ENCODE data around the gene ZNF212.
"Not testable (repeated sequence)": the region's sequence is repeated elsewhere in the genome, so short reads cannot be mapped to it uniquely, and the experiment has no call there.

Gene ZNF212

DNA sequence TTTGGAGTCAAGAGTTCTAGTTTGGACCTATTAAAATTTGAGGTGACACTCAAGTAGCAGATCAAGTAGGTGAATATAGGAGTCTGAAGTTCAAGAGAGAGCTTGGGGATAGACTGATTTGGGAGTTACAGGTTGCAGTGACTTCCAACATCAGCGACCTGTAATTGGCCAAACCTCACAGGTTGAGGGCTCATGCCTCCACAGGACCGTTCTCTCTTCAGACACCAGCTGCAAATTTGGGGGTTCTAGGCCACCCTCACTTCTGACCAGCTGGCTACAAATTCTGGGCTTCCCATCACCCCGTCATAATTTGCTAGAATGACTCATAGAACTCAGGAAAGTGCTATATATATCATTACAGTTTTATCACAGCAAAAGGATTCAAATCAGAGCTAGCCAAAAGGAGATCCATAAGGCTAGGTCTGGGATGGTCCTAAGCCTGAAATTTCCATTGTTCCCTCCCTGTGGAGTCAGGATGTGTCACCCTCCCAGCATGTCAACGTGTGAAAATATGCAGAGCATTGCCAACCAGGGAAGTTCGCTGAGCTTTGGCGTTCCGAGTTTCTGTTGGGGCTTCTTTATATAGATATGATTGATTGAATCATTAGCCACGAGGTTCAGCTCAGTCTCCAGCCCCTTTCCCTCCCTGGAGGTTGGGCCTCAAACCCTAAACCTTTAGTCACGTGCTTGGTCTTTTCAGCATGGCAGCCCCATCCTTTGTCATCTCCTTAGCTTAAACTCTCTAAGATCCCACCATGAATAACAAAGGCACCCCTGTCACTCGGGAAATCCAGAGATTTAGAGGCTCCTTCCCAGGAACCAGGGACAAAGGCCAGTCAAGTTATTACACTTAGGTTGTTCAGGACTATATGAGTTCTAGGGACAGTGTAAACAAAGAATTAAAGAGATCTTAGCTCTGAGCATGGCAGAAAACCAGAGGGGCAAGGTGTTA lies 20.7 kb upstream of the ZNF212 start:
- no peak for DNase-seq (ENCODE audit: low spot score)

DNA sequence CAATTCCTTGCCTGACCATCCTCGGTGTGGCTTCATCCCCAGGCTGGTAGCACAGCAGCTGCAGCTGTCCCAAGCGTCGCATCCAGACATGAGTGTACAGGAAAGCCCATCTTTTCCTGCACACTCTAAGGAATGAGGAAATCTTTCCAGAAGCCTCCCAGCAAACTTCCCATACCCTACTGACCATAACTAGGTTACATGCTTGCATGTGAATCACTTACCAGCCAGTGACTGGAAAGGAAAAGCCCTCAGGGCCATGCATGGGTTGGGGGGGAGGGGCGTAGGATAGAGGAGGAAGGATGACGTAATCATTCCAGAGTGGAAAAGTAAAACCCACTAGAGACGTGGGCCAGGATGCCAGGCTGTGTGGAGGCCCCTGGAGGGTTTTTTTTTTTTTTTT lies 18.9 kb upstream of the ZNF212 start:
- DNase-seq (ENCODE audit: low spot score), result no peak

DNA sequence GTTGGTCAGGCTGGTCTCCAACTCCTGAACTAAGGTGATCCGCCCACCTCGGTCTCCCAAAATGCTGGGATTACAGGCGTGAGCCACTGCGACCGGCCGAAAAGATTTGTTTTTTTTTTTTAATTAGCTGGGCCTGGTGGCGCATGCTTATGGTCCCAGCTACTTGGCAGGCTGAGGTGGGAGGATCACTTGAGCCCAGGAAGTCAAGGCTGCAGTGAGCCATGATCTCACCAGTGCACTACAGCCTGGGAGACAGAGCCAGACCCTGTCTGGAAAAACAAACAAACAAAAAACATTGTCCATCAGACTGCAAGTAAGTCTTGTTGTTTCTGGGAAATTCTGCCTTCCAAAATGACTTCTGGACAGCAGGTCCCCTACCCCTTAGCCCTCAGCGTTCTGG lies 16.3 kb upstream of the ZNF212 start:
- no peak for DNase-seq (ENCODE audit: low spot score)

DNA sequence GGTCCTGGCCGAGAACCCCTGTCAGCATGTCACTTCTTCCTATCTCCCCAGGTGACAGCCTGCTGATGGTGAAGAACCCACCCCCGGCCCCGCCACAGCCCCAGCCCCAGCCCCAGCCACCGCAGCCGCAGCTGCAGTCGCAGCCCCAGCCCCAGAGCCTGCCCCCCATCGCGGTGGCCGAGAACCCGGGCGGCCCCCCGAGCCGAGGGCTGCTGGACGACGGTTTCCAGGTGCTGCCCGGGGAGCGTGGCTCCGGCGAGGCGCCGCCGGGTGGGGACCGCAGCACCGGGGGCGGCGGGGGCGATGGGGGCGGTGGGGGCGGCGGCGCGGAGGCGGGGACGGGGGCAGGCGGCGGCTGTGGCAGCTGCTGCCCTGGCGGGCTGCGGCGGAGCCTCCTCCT lies 15.7 kb upstream of the ZNF212 start:
- DNase-seq (ENCODE audit: low spot score), result no peak

DNA sequence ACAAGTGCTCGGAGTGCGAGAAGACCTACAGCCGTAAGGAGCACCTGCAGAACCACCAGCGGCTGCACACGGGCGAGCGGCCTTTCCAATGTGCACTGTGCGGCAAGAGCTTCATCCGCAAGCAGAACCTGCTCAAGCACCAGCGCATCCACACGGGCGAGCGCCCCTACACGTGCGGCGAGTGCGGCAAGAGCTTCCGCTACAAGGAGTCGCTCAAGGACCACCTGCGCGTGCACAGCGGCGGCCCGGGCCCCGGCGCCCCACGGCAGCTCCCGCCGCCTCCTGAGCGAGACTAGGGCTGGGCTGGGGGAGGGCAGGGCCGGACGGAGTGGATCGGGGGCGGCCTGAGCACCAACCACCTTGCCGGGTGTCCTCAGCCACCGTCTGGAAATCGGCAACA lies 15.1 kb upstream of the ZNF212 start:
- no peak for DNase-seq (ENCODE audit: low spot score)

DNA sequence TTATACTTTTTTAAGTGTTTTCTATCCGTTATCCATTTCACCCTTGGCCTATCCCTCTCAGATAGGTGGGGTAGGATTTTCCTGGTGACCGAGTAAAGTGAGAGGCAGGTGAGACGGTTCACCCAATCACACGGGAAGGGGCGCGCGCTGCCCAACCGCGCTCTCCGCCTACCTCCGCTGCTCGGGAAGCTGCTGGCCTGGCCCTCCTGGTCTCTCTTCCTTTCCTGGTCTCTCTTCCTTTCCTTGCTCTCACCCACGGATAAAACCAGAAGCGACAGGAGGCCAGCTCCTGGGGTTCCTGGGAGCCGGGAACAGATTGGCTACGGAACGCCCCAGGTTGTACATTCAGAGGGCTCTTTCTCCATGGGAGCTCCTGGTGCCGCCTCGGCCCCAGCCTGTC lies 14.3 kb upstream of the ZNF212 start:
- DNase-seq (ENCODE audit: low spot score), result no peak

DNA sequence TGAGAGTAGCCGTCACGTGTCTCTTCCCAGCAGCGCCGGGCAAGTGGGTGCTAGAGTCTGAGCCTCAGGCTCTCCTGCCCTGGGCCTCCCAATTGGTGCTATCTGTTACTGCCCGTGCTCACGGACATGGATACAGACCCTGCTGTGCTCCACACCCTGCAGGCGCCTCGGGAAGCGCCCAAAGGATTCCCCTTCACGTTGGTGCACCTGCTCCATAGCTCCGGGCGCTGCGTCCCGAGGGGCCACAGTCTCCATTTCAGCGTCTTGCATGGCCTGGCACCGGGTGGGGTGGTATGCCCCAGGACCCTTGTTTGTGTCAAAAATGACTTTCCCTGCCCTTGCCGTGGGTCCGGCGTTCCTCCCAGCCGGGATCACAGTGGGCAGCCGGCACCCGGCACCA lies 13.8 kb upstream of the ZNF212 start:
- DNase-seq (ENCODE audit: low spot score), result no peak

DNA sequence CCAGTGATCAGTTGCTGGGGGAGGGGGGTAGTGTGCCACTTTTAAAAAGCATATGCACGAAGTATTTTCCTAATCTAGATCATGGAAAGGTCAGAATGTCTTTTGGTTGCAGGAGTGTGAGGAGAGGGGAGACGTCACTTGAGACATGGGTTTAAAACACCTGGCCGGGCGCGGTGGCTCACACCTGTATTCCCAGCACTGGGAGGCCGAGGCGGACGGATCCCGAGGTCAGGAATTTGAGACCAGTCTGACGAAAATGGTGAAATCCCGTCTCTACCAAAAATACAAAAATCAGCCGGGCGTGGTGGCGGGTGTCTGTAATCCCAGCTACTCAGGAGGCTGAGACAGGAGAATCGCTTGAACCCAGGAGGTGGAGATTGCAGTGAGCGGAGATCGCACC lies 13.1 kb upstream of the ZNF212 start:
- DNase-seq (ENCODE audit: low spot score), result not testable (repeated sequence)

DNA sequence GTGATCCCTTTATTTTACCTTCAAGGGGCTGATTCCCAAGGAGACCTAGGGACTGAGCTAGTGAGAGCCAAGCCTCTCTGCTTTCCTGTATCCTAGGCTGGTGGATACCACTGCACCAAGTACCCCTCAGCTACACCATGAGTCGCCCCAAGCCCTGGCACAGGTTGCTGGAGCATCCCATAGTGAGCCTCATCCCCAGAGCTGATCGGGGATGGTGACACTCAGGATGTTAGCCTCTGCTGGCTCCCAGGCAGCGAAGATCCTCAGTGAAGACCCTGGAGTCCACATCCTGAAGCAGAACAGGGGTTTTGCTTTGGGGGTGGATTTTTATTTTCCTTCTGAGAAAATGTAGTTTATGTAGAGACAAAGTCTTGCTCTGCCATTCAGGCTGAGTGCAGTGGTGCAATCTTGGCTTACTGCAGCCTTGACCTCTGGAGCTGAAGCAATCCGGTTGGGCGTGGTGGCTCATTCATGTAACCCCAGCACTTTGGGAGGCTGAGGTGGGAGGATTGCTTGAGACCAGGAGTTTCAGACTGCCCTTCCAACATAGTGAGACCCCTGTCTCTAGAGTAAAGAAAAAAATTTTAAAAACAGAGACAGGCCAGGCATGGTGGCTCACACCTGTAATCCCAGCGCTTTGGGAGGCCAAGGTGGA lies 12.5 kb upstream of the ZNF212 start:
- no peak for DNase-seq (ENCODE audit: low spot score)

DNA sequence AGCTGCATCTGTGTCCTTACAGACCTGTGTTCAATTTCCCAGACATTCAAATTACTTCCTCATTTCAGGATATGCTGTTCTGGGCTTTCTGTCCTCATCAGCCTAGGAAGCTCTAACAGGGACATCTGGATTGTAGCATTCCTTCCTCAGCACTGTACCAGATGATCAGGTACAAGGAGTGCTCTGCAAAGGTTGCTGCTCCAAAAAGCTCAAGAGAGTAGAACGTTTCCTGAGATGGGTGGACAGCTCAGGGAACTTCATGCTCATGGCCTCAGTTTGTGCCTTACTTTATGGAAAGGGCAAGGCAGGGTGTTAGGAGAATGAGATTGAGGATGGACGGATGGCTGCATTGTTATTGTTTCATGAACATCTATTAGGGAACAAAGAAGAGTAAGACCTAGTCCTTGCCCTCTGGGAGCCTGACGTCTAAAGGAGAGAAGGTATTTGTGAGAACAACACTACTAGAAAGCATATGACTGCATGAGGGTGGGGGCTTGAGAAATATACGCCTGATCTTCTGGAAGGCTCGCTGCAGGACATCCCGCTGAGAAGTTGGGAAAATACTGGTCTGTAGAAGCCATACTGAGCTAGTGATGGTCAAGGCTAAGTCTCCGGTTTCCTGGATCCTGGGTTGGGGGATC lies 10.5 kb upstream of the ZNF212 start:
- no peak for DNase-seq (ENCODE audit: low spot score)

DNA sequence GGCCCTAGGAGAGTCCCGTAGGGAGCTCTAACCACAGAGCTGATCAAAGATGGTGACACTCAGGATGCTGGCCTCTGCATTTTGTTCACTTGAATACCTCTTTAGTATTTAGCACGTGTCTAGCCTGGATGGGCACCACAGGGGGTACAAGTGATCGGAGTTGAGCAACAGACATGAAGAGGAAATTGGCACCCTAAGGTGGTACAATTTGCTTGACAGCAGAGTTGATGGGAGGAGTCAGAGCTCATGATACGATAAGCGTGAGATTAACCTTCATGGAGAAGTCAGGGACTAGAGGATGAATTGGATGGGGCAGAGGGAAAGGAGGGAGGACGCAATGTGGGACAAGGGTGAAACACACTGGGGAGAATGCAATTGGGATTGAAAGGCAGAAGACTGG lies 9.9 kb upstream of the ZNF212 start:
- DNase-seq (ENCODE audit: low spot score), result no peak

DNA sequence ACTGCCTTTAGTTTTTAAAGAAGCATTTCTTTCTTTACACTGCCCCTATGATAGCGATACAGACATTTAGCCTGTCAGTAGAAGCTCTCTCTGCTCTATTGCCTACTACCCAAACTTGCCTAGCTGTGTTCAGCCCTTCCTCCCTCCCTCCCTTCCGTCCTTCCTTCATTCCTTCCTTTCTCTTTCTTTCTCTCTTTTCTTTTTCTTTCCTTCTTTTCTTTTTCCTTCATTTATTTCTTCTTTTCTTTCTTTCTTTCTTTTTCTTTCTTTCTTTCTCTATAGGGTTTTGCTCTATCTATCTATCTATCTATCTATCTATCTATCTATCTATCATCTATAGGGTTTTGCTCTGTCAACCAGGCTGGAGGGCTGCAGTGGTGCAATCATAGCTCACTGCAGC lies 7.1 kb upstream of the ZNF212 start:
- DNase-seq (ENCODE audit: low spot score), result no peak

DNA sequence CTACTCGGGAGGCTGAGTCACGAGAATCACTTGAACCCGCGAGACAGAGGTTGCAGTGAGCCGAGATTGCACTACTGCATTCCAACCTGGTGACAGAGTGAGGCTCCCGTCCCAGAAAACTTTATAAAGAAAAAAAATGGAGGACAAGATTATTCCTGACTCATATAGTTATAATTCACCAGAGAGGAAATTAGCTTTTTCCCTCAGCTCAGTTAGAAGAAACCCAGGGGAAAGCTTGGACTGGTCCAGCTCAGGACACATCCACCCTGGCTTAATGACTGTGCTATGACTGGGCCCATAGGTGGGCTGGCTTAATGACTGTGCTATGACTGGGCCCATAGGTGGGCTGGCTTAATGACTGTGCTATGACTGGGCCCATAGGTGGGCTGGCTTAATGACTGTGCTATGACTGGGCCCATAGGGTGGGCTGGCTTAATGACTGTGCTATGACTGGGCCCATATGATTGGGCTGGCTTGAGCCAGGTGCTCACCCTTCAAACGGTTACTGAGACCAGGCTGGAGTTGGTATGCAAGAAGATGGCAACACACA lies 5.7 kb upstream of the ZNF212 start:
- not testable (repeated sequence) for DNase-seq (ENCODE audit: low spot score)

DNA sequence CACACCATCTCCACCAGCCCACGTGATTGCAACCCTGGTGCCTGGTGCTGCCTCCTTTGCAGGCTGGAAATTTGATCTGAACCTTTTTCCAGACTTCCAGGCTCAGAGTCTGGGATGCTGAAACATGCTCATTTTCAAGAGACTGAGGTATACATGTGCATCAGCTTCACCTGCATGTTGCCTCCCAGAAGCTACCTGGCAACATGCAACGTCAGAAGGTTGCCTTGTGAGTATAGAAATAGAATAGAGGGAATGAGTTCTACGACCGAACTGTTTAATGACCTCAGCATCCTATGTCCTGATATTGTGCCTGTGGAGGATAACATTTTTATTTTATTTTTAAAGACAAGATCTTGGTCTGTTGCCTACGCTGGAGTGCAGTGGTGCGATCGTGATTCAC lies 1.9 kb upstream of the ZNF212 start:
- DNase-seq (ENCODE audit: low spot score), result no peak

DNA sequence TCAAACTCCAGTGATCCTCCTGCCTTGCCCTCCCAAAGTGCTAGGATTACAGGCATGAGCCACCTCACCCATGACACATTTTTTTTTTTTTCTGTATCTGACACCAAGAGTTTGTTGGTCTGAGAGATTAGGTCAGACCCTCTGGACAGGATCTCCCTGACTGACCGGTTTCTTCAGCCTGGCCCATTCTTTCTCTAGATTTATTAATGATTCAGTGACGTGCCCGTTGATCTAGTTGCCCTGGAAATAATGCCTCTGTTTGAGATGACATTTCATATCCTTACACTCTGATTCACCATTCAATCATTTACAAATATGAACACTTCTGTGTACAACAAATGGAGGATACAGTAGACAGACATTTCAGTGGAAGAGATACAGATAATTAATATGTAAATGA lies 1.4 kb upstream of the ZNF212 start:
- DNase-seq (ENCODE audit: low spot score), result no peak

DNA sequence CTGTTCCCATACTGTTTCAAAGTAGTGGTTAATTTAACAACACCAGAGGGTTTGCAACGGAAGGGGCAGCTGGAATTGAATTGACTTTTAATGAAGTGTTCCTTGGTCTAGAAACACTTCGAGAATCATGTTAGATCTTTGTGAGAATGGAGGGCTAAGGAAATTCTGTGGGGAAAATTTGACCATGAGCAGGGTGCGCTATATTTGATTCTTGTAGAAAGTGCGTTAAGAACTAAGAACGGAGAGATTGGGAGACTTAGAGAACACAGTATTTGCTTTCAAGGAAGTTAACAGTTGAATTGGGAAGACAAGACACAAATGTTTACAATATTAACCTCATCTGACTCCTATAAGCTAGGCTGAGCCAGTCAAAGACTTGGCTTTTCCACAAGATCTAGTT lies 1.2 kb downstream of the ZNF212 start:
- no peak for DNase-seq (ENCODE audit: low spot score)

DNA sequence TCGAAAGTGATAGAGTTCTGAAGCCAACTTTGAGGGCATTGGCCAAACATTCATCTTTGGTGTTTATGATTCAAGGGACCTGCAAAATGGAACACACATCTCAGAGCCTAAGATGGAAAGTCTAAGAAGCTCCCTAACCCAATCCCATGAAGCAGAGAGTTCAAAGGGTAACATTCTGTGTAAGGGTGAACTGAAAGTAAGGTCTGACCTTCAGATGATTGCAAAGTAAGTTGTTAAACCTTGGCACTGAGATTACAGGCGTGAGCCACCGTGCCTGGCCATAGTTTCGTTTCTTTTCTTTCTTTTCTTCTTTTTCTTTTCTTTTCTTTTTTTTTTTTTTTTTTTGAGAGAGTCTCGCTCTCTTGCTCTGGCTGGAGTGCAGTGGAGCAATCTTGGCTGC lies 2.2 kb downstream of the ZNF212 start:
- DNase-seq (ENCODE audit: low spot score), result no peak

DNA sequence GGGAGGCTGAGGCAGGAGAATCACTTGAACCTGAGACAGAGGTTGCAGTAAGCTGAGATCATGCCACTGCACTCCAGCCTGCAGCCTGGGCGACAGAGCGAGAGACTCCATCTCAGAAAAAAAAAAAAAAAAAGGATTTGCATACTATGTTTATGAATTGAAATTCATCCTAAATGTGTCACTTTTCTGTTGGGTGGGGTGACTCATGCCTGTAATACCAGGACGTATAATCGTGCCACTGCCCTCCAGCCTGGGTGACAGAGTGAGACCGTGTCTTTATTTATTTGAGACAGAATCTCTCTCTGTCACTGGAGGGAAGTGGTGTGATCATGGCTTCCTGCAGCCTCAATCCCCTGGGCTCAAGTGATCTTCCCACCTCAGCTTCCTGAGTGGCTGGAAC lies 5.8 kb downstream of the ZNF212 start:
- no peak for DNase-seq (ENCODE audit: low spot score)

DNA sequence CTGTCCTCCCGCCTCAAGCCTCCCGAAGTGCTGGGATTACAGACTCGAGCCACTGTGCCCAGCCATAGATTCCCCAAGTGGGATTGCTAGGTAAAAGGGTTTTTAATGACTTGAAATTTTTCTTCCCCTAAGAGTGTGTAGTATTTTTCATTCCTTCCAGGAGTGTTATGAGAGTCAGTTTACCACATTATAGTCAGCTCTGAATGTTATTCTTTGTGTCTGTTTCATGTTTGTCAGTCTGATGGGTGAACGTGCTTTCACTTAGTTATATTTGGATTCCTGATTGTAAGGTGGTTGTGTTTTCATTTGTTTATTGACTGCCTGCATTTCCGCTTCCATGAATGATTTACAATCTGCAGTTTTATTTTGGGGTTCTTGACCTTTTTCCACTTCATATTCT lies 6.3 kb downstream of the ZNF212 start:
- no peak for DNase-seq (ENCODE audit: low spot score)

DNA sequence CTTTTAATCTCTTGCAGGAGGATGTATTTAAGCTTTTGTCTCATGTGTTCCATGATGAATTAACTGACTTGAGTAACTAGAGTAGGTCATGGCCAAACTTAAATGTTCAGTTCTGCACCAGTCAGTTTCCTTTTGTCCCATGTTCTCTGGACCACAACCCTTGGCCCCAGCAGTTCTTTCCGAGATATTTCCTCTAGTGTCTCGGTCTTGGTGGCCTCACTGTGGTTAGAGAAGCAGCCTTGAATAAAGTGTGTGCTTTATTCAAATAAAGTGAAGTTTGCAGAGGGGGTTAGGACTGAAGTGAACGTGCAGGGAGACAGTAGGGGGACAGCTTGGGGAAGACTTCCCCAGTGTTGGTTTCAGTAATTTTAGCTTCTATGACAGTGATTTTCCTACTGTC lies 9.3 kb downstream of the ZNF212 start:
- no peak for DNase-seq (ENCODE audit: low spot score)

DNA sequence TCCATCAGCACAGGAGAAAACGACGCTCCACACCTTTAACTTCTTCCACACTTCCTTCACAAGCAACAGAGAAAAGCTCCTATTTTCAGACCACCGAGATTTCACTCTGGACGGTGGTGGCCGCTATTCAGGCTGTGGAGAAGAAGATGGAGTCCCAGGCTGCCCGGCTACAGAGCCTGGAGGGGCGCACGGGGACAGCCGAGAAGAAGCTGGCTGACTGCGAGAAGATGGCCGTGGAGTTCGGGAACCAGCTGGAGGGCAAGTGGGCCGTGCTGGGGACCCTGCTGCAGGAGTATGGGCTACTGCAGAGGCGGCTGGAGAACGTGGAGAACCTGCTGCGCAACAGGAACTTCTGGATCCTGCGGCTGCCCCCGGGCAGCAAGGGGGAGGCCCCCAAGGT lies 10.7 kb downstream of the ZNF212 start:
- not testable (repeated sequence) for DNase-seq (ENCODE audit: low spot score)

DNA sequence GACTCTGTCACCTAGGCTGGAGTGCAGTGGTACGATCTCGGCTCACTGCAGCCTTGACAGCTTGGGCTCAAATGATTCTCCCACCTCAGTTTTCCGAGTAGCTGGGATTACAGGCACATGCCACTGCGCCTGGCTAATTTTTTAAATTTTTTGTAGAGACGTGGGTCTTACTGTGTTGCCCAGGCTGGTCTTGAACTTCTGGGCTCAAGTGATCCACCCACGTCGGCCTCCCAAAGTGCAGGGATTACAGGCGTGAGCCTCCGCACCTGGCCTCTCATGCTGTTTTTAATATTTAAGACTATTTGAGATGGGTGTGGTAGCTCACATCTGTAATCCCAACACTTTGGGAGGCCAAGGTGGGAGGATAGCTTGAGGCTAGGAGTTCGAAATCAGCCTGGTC lies 12.1 kb downstream of the ZNF212 start:
- DNase-seq (ENCODE audit: low spot score), result not testable (repeated sequence)

DNA sequence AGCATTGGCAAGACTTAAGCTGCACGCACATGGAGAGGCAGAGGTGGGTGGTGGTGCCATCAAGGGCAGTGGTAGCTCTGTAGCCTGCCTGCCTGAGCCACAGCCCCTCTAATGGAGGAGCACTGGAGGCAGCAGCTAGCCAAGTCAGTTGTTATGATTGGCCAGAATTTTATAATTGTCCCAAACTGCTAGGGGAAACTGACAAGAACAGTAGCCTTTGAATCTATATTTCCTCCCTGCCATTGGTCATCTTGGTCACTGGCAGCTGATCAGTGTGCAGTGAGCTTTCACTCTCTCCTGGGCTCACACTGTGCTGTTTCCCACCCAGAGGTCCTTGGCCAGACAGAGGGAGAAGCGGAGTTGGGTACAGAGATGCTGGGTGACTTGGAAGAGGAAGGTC lies 12.9 kb downstream of the ZNF212 start:
- DNase-seq (ENCODE audit: low spot score), result no peak
